ENCODE measurements around the gene ARHGEF10L.

- TF ChIP-seq POLR2AphosphoS5 (IDR thresholded peaks at IDR 0.05) (no peak), CTCF (IDR thresholded peaks at IDR 0.05) (no peak), POLR2A (IDR thresholded peaks at IDR 0.05) (no peak)
Measured at GRCh38 chr1:17498214-17498613, 41.3 kb upstream of the ARHGEF10L start.
